ENCODE data around the gene ZFR2. TPM values are rescaled to one million over a fixed set of nuclear protein-coding genes. Genes with fewer than 3 reads are reported as not detected.

The ZFR2 gene
- total RNA-seq, 1 experiment from 2014 or later: 1.7 TPM

DNA sequence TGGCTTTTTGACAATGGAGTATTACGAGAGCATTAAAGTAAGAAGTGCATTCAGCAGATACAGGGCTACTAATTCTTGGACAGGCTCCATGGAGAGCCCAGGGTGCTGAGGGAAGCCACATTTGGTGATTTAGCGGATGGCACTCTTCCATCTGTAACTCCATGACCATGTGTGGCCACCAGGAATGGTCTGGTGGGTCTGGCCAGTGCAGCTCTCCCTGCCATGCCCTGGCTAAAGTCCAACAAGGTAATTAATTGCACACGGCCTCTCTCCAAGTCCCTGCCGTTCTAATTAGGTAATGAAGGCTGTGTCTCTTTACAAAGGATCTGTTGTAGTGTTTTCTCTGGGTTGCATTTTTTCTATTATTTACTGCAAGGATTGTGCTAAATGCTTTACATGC, 4.3 kb upstream of the ZFR2 start:
- Histone ChIP-seq H3K4me1 (ENCODE audit: insufficient read depth, low read length, poor library complexity, severe bottlenecking) (no peaks in the 10 kb centered on the region), H3K36me3 (ENCODE audit: insufficient read depth, low read length, poor library complexity, severe bottlenecking) (no peaks in the 10 kb centered on the region), H3K27ac (ENCODE audit: low read depth, low read length, poor library complexity, severe bottlenecking) (no peak overlapping the region), H3K27me3 (replicated peaks; ENCODE audit: insufficient read depth, low read depth, low read length, poor library complexity) (no peaks in the 10 kb centered on the region), H3K9me3 (ENCODE audit: low read depth, low read length, poor library complexity, severe bottlenecking) (peaks cover 4% of the 10 kb centered on the region), H3K4me3 (ENCODE audit: low read depth, low read length, poor library complexity, severe bottlenecking) (no peak overlapping the region)
- ChIA-PET CTCF (no interaction called here), POLR2A (ENCODE audit: low non-redundant PET) (no interaction called here)
- BruUV-seq (replicated peaks): no TSS peak
- DNase-seq (ENCODE audit: low spot score): no peak
- intact Hi-C loops (cut with micrococcal nuclease; ENCODE audit: unreplicated experiment): no loop called here
- TF ChIP-seq, protein P1, sequence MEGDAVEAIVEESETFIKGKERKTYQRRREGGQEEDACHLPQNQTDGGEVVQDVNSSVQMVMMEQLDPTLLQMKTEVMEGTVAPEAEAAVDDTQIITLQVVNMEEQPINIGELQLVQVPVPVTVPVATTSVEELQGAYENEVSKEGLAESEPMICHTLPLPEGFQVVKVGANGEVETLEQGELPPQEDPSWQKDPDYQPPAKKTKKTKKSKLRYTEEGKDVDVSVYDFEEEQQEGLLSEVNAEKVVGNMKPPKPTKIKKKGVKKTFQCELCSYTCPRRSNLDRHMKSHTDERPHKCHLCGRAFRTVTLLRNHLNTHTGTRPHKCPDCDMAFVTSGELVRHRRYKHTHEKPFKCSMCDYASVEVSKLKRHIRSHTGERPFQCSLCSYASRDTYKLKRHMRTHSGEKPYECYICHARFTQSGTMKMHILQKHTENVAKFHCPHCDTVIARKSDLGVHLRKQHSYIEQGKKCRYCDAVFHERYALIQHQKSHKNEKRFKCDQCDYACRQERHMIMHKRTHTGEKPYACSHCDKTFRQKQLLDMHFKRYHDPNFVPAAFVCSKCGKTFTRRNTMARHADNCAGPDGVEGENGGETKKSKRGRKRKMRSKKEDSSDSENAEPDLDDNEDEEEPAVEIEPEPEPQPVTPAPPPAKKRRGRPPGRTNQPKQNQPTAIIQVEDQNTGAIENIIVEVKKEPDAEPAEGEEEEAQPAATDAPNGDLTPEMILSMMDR (conservative IDR thresholded peaks at IDR 0.05; ENCODE audit: low read depth, low read length): no peak
- TF ChIP-seq EZH2 (IDR thresholded peaks at IDR 0.05; ENCODE audit: borderline replicate concordance, low read depth, low read length, poor library complexity, severe bottlenecking): no peak

DNA sequence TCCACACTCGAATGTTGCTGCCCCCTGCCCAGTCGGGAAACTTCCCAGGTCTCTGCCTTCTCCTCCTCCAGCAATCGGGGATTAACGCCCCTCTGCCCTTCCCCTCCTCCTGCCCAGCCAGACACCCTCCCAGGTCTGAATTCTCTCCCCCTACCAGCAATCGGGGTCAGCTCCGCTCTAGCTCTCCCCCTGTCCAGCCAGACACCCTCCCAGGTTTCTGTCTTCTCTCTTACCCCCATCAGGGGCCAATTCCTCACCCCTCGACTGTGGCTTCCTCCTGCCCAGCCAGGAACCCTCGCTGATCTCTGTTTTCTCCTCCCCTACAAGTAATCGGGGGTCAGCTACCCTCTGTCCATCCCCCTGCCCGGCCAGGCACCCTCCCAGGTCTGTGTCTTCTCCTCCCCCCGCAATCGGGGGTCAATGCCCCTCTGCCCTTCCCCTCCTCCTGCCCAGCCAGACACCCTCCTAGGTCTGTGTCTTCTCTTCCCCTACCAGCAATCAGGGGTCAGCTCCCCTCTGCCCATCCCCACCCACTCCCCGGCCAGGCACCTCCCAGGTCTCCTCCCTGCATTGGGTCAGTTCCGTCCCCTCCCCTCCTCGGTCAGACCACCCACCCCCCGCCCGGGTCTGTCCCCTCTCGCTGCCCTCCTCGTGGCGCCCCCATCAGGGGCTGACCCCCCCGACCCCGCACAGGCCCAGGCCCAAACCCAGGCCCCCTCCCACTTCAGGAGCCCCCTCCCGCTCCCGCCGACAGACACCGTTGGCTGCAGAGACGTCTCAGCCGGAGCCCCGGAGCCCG, 668 bp downstream of the ZFR2 start:
- CTCF ChIA-PET: no interaction called here
- TF ChIP-seq, protein P1 (conservative IDR thresholded peaks at IDR 0.05; ENCODE audit: low read depth, low read length): no peak
- no peak for TF ChIP-seq EZH2 (IDR thresholded peaks at IDR 0.05; ENCODE audit: borderline replicate concordance, low read depth, low read length, poor library complexity, severe bottlenecking)
- Histone ChIP-seq H3K27ac (ENCODE audit: low read depth, low read length, poor library complexity, severe bottlenecking) (no peak overlapping the region), H3K27me3 (replicated peaks; ENCODE audit: insufficient read depth, low read depth, low read length, poor library complexity) (no peaks in the 10 kb centered on the region), H3K4me3 (ENCODE audit: low read depth, low read length, poor library complexity, severe bottlenecking) (no peak overlapping the region), H3K4me1 (ENCODE audit: insufficient read depth, low read length, poor library complexity, severe bottlenecking) (peaks cover 16% of the 10 kb centered on the region), H3K36me3 (ENCODE audit: insufficient read depth, low read length, poor library complexity, severe bottlenecking) (no peaks in the 10 kb centered on the region), H3K9me3 (ENCODE audit: low read depth, low read length, poor library complexity, severe bottlenecking) (peaks cover 4% of the 10 kb centered on the region)
- no TSS peak for BruUV-seq (replicated peaks)
- no peak for DNase-seq (ENCODE audit: low spot score)
- intact Hi-C loops (cut with micrococcal nuclease; ENCODE audit: unreplicated experiment): no loop called here
- POLR2A ChIA-PET (ENCODE audit: low non-redundant PET): no interaction called here

DNA sequence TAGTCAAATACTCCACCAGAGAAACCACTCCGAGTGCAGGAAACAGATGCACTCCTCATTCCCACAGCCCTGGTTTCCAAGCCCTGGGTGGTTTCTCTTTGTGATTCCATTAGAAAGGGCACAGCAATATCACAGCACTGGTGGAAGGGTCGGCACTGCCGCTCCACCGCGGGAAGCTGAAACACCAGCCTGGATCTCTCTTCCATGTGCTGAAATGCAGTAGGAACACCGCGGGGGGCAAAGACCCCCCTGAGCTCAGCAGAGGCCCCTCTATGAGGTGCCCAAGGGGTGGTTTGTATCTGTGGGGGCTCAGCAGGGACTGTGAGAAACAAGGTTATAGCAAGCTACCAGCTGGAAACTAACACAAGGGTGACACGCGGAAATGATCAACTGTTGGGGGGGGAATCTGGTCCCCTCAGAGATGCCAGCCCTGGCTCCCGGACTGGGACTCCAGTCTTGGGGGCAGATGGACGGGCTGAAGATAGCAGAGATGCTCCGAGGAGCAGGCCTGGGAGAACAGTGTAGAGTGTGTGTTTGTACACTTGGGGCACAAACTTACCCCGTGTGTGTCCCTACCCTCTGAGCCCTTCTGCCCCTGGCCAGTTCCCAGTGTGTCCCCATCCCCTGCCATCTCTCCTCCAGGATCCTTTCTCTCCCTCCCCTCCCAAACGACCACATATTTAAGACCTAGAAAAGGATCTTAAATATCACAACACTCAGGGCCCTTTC, 1.8 kb downstream of the ZFR2 start:
- intact Hi-C loops (cut with micrococcal nuclease; ENCODE audit: unreplicated experiment): no loop called here
- TF ChIP-seq, protein P1 (conservative IDR thresholded peaks at IDR 0.05; ENCODE audit: low read depth, low read length): no peak
- TF ChIP-seq EZH2 (IDR thresholded peaks at IDR 0.05; ENCODE audit: borderline replicate concordance, low read depth, low read length, poor library complexity, severe bottlenecking): no peak
- H3K9me3 ChIP-seq (ENCODE audit: low read depth, low read length, poor library complexity, severe bottlenecking): peaks cover 4% of the 10 kb centered on the region
- no peaks in the 10 kb centered on the region for H3K36me3 ChIP-seq (ENCODE audit: insufficient read depth, low read length, poor library complexity, severe bottlenecking)
- no peak overlapping the region for H3K4me3 ChIP-seq (ENCODE audit: low read depth, low read length, poor library complexity, severe bottlenecking)
- no peaks in the 10 kb centered on the region for H3K27me3 ChIP-seq (replicated peaks; ENCODE audit: insufficient read depth, low read depth, low read length, poor library complexity)
- CTCF ChIA-PET: no interaction called here
- no peak overlapping the region for H3K27ac ChIP-seq (ENCODE audit: low read depth, low read length, poor library complexity, severe bottlenecking)
- POLR2A ChIA-PET (ENCODE audit: low non-redundant PET): interaction anchor here (0.6 kb wide), 1 partner anchor 1391 kb away, joined by 3 read pairs; the partner anchor contains the start of gene GADD45B
- DNase-seq (ENCODE audit: low spot score): no peak
- no TSS peak for BruUV-seq (replicated peaks)
- peaks cover 16% of the 10 kb centered on the region for H3K4me1 ChIP-seq (ENCODE audit: insufficient read depth, low read length, poor library complexity, severe bottlenecking)
